ENCODE measurements around the gene RAB36. TPM values are rescaled to one million over a fixed set of nuclear protein-coding genes. Genes with fewer than 3 reads are reported as not detected.

RAB36 gene
- total and polyA plus RNA-seq, 9 of the 15 experiments (the other 6 are each of a cell fraction or from before 2014, with no cell fraction given) = 0.04 to 0.50 (median 0.08) TPM; not detected in 3

DNA sequence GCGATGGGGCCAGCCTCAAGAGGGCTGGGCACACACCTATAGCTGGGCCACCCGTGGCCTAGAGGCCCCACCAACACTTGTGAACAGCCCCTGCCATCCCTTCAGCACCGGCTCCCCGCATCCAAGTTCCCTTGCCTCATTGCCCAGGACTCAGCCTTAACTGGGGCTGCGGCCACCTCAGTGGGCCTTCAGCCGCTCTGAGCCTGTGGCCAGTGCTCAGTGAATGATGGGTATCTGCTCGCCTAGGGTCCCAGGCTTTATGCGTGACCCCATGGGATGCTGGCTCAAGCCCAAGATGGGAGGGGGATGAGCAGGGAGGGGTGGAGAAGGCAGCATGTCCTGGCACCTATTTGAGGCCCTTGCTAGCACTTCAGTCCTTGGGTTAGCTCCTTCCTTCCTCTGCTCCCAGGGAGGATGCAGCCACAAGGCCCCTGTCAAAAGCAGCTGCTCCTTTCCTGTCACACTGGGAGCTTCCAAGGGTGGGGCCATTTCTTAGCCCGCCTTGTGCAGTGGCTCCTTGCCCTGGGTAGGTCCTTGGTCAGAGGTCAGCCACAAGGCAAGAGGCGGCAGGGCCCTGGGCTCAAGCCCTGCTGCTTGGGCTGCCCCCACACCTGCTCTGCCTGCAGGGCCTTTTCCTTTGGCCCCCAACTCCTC, 43.1 kb upstream of the RAB36 start:
- ChIA-PET CTCF (ENCODE audit: low intra/inter-chr PET ratio) (no interaction called here), POLR2A (interaction anchor here (0.5 to 19.9 kb wide), 9 partner anchors 14 to 553 kb away, joined by 3 to 414 read pairs (median 3); no protein-coding TSS in a partner anchor)
- H3K4me1 ChIP-seq (replicated peaks in 1 of 2; ENCODE audit: control insufficient read depth in 2 of 2, insufficient read depth in 2 of 2, low read length in 2 of 2) = peaks cover 0 to 42% of the 10 kb centered on the region in 2 experiments; a peak in 3 of 5 replicates
- DNase-seq (ENCODE audit: extremely low read depth in 1 of 4, low spot score in 3 of 4) (no peak), ATAC-seq (no peak), FAIRE-seq (no peak)
- H3K9me3 ChIP-seq (replicated peaks; ENCODE audit: control insufficient read depth, insufficient read depth, low read depth, low read length) = no peaks in the 10 kb centered on the region
- peaks cover 91 to 100% of the 10 kb centered on the region in 2 experiments for H3K27me3 ChIP-seq (ENCODE audit: control insufficient read depth in 2 of 2, insufficient read depth in 2 of 2, low read length in 2 of 2)
- peaks cover 99% of the 10 kb centered on the region for H4K20me1 ChIP-seq (replicated peaks; ENCODE audit: control insufficient read depth, insufficient read depth, low read length)
- intact Hi-C loops (cut with micrococcal nuclease) (no loop called here), in situ Hi-C loops (cut with MboI) (no loop called here)
- H3K4me2 ChIP-seq (ENCODE audit: insufficient read depth, low read length) = no peak overlapping the region
- no peak overlapping the region for H2AFZ ChIP-seq (ENCODE audit: low read depth, low read length)
- BruUV-seq (replicated peaks) = no TSS peak
- no peak overlapping the region for H3K27ac ChIP-seq (ENCODE audit: extremely low read depth, low read depth, low read length)
- H3K9me1 ChIP-seq (ENCODE audit: control insufficient read depth, insufficient read depth, low read length) = peaks cover 7% of the 10 kb centered on the region
- H3K36me3 ChIP-seq (ENCODE audit: control insufficient read depth, insufficient read depth, low read length) = no peaks in the 10 kb centered on the region
- 1% methylated on average over 10 of the region's 10 CpGs for WGBS (ENCODE audit: insufficient coverage, low coverage, missing lambda C conversion rate)
- H3K79me2 ChIP-seq (ENCODE audit: control insufficient read depth, insufficient read depth, low read length) = no peaks in the 10 kb centered on the region
- H3K9ac ChIP-seq (ENCODE audit: insufficient read depth in 1 of 2, low read depth in 2 of 2, low read length in 2 of 2) = peak overlapping the region in 1 of 2 experiments; percentile 34; a peak in 1 of 4 replicates
- no peak overlapping the region for H3K4me3 ChIP-seq
- TF ChIP-seq CLOCK (CRISPR knock-in tag; IDR thresholded peaks at IDR 0.05; ENCODE audit: borderline replicate concordance) (no peak), TCF7 (IDR thresholded peaks at IDR 0.05; ENCODE audit: borderline replicate concordance) (no peak), ZNF785 (CRISPR knock-in tag; IDR thresholded peaks at IDR 0.05) (no peak), ZNF639 (CRISPR knock-in tag; conservative IDR thresholded peaks at IDR 0.05 in 1 of 2, IDR thresholded peaks at IDR 0.05 in 1 of 2) (0 out of 4 replicates have a peak, but pooled peaks of 1 of the 2 experiments have one; percentile 47)
- TF ChIP-seq, protein P1, sequence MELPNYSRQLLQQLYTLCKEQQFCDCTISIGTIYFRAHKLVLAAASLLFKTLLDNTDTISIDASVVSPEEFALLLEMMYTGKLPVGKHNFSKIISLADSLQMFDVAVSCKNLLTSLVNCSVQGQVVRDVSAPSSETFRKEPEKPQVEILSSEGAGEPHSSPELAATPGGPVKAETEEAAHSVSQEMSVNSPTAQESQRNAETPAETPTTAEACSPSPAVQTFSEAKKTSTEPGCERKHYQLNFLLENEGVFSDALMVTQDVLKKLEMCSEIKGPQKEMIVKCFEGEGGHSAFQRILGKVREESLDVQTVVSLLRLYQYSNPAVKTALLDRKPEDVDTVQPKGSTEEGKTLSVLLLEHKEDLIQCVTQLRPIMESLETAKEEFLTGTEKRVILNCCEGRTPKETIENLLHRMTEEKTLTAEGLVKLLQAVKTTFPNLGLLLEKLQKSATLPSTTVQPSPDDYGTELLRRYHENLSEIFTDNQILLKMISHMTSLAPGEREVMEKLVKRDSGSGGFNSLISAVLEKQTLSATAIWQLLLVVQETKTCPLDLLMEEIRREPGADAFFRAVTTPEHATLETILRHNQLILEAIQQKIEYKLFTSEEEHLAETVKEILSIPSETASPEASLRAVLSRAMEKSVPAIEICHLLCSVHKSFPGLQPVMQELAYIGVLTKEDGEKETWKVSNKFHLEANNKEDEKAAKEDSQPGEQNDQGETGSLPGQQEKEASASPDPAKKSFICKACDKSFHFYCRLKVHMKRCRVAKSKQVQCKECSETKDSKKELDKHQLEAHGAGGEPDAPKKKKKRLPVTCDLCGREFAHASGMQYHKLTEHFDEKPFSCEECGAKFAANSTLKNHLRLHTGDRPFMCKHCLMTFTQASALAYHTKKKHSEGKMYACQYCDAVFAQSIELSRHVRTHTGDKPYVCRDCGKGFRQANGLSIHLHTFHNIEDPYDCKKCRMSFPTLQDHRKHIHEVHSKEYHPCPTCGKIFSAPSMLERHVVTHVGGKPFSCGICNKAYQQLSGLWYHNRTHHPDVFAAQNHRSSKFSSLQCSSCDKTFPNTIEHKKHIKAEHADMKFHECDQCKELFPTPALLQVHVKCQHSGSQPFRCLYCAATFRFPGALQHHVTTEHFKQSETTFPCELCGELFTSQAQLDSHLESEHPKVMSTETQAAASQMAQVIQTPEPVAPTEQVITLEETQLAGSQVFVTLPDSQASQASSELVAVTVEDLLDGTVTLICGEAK (IDR thresholded peaks at IDR 0.05) = no peak
- TF ChIP-seq, protein P1 (CRISPR knock-in tag; IDR thresholded peaks at IDR 0.05) = peak; percentile 35; the same call in 1 of the 2 replicates

Data from K562 (cell line).